Endothelial cell of umbilical vein (primary cell): ENCODE results near the gene TTF2. TPM values are rescaled to one million over a fixed set of nuclear protein-coding genes. Genes with fewer than 3 reads are reported as not detected.

Experiments used
- BruUV-seq: library from RNA; stranded (reverse); fragments of 400-500 nt; replicated peaks from 2 replicates; lab custom pipeline; 2021; lab: Mats Ljungman, UMichigan
- CTCF ChIA-PET: fragments of 300-600, 350-600 bp; sonication (Branson Sonifier 250); formaldehyde crosslinking; loops from one replicate; lab custom pipeline; 2021; ENCODE audit warnings: antibody characterized with exemption, inconsistent platforms; lab: Charles Lee
- POLR2A ChIA-PET: fragments of 300-600, 350-600 bp; sonication (Branson Sonifier 250); formaldehyde crosslinking; loops from one replicate; lab custom pipeline; 2021; ENCODE audit warnings: antibody characterized with exemption, inconsistent platforms; lab: Charles Lee
- DNase-seq: peaks from one replicate; pipeline ENCODE4 v3.0.0-alpha.2; 2011; ENCODE audit warnings: low read depth, low spot score
- FAIRE-seq: peaks from 2 replicates; lab custom pipeline; 2011; peaks lifted over from hg19 to GRCh38; lab: Jason Lieb, UNC
- H2AFZ ChIP-seq: 2 replicates; pipeline ENCODE4 v1.6.0; 2012; ENCODE audit warnings: low read depth, low read length, control low read depth, inconsistent platforms
- H3K27ac ChIP-seq: 2 replicates; pipeline ENCODE4 v1.5.1; 2011; ENCODE audit warnings: low read depth, mild to moderate bottlenecking, control low read depth, low read length, moderate library complexity; ENCODE audit not compliant: insufficient read depth
- H3K27me3 ChIP-seq, 2 experiments: 2 replicates each; pipeline versions ENCODE4 v1.6.0 to v1.6.1; 2011; ENCODE audit warnings: low read length in 2 of 2, mixed read lengths in 1 of 2; ENCODE audit not compliant: control insufficient read depth in 2 of 2, insufficient read depth in 2 of 2
- H3K36me3 ChIP-seq, 2 experiments: 2 replicates in 1 of 2; 3 replicates in 1 of 2; pipeline ENCODE4 v1.5.1; 2011; ENCODE audit warnings: low read length in 2 of 2, mild to moderate bottlenecking in 1 of 2, moderate library complexity in 1 of 2; ENCODE audit not compliant: control insufficient read depth in 2 of 2, insufficient read depth in 2 of 2; ENCODE audit errors: extremely low read depth in 1 of 2
- H3K4me1 ChIP-seq: 3 replicates; pipeline ENCODE4 v1.5.1; 2011; ENCODE audit warnings: mild to moderate bottlenecking, low read length; ENCODE audit not compliant: control insufficient read depth, insufficient read depth; ENCODE audit errors: extremely low read depth
- H3K4me2 ChIP-seq: 2 replicates; pipeline ENCODE4 v1.6.1; 2011; ENCODE audit warnings: low read length, control low read depth, mixed read lengths; ENCODE audit not compliant: insufficient read depth
- H3K4me3 ChIP-seq, 3 experiments: fragments of 200-600 bp in 1 of 3; sonication (generic), shearing (Covaris generic) in 1 of 3; replicated peaks in 1 of 3; 2 replicates each; pipeline ENCODE4 v1.5.1; 2011 to 2016; ENCODE audit warnings: control low read depth in 3 of 3, low read length in 3 of 3, mild to moderate bottlenecking in 2 of 3, inconsistent platforms in 1 of 3, low read depth in 1 of 3, moderate library complexity in 1 of 3; ENCODE audit not compliant: insufficient read depth in 1 of 3
- H3K79me2 ChIP-seq: 2 replicates; pipeline ENCODE4 v1.6.0; 2012; ENCODE audit warnings: low read length, inconsistent platforms; ENCODE audit not compliant: control insufficient read depth, insufficient read depth
- H3K9ac ChIP-seq: replicated peaks from 2 replicates; pipeline ENCODE3; 2011; ENCODE audit warnings: low read length, control low read depth; ENCODE audit not compliant: insufficient read depth; ENCODE audit errors: extremely low read depth
- H3K9me1 ChIP-seq: replicated peaks from 3 replicates; pipeline ENCODE4 v1.6.0; 2011; ENCODE audit warnings: mild to moderate bottlenecking, low read length; ENCODE audit not compliant: control insufficient read depth, insufficient read depth; ENCODE audit errors: extremely low read depth
- H3K9me3 ChIP-seq: replicated peaks from 2 replicates; pipeline ENCODE4 v1.5.1; 2012; ENCODE audit warnings: low read length, inconsistent platforms; ENCODE audit not compliant: control insufficient read depth, insufficient read depth
- H4K20me1 ChIP-seq: replicated peaks from 2 replicates; pipeline ENCODE3; 2011; ENCODE audit warnings: mild to moderate bottlenecking, low read length; ENCODE audit not compliant: control insufficient read depth, insufficient read depth; ENCODE audit errors: extremely low read depth
- EZH2 ChIP-seq: IDR thresholded peaks from 2 replicates; pipeline ENCODE4 v1.6.1; 2012; ENCODE audit warnings: borderline replicate concordance, low read depth, mild to moderate bottlenecking, moderate library complexity, low read length, inconsistent platforms; ENCODE audit not compliant: severe bottlenecking
- FOS ChIP-seq: IDR thresholded peaks from 2 replicates; pipeline ENCODE4 v1.6.1; 2011; ENCODE audit warnings: mild to moderate bottlenecking, low read length, moderate library complexity, borderline replicate concordance; ENCODE audit not compliant: insufficient read depth
- GATA2 ChIP-seq: IDR thresholded peaks from 2 replicates; pipeline ENCODE4 v1.7.0; 2011; ENCODE audit warnings: low read depth, mild to moderate bottlenecking, moderate library complexity, mixed read lengths, low read length; ENCODE audit not compliant: insufficient read length, insufficient read depth
- JUN ChIP-seq: IDR thresholded peaks from 2 replicates; pipeline ENCODE4 v1.6.1; 2011; ENCODE audit warnings: borderline replicate concordance, low read depth; ENCODE audit not compliant: insufficient read length, insufficient read depth
- MAX ChIP-seq: IDR thresholded peaks from 2 replicates; pipeline ENCODE4 v1.6.1; 2011; ENCODE audit not compliant: insufficient read depth, insufficient read length
- MYC ChIP-seq: IDR thresholded peaks from one replicate; pipeline ENCODE4 v1.6.1; 2011; ENCODE audit warnings: mild to moderate bottlenecking, low read depth, low read length
- POLR2A ChIP-seq: IDR thresholded peaks from 2 replicates; pipeline ENCODE4 v1.6.1; 2012; ENCODE audit warnings: low read depth, mild to moderate bottlenecking, control low read depth, low read length
- POLR2AphosphoS5 ChIP-seq: IDR thresholded peaks from 2 replicates; pipeline ENCODE4 v1.6.1; 2012; ENCODE audit warnings: low read depth, mild to moderate bottlenecking, control low read depth, low read length, moderate library complexity; ENCODE audit not compliant: insufficient read depth
- dilution Hi-C: fragments of 300-500 bp; cut with MboI; formaldehyde crosslinking; loops from one replicate; pipeline ENCODE4 v1.15.0; 2019; ENCODE audit warnings: low sequenced_read_pairs; ENCODE audit not compliant: extremely low pct_ligation_motif_present
- intact Hi-C: fragments of 100-400 bp; cut with micrococcal nuclease; formaldehyde crosslinking; loops from one replicate; pipeline ENCODE4 v1.10.0; 2022
- polyA plus RNA-seq, 4 experiments: library from polyadenylated mRNA; depleted of rRNA in 3 of 4; stranded (reverse) in 3 of 4; unstranded in 1 of 4; fragments of >200 nt; gene quantifications; 2 replicates each; pipeline versions ENCODE4 v1.2.1 to v1.2.3, GENCODE V29; 2011 to 2012; ENCODE audit warnings: missing spikeins in 1 of 4
- total RNA-seq: library from RNA; stranded (reverse); gene quantifications from 2 replicates; pipeline ENCODE4 v1.2.3, GENCODE V29; 2021
- TF ChIP-seq, protein P1 (sequence below), 2 donors: IDR thresholded peaks; 1 replicate in 1 of 2; 2 replicates in 1 of 2; pipeline ENCODE4 v1.5.1; 2011; ENCODE audit warnings: low read length in 2 of 2, mild to moderate bottlenecking in 2 of 2, moderate library complexity in 2 of 2, control low read depth in 1 of 2, inconsistent platforms in 1 of 2, low read depth in 1 of 2; ENCODE audit not compliant: insufficient read depth in 1 of 2; ENCODE audit errors: extremely low read depth in 1 of 2

The TTF2 gene
- total and polyA plus RNA-seq, 2 donors (not counting 3 experiments of a cell fraction or from before 2014, with no cell fraction given) = 8.8 to 44.4 TPM

DNA sequence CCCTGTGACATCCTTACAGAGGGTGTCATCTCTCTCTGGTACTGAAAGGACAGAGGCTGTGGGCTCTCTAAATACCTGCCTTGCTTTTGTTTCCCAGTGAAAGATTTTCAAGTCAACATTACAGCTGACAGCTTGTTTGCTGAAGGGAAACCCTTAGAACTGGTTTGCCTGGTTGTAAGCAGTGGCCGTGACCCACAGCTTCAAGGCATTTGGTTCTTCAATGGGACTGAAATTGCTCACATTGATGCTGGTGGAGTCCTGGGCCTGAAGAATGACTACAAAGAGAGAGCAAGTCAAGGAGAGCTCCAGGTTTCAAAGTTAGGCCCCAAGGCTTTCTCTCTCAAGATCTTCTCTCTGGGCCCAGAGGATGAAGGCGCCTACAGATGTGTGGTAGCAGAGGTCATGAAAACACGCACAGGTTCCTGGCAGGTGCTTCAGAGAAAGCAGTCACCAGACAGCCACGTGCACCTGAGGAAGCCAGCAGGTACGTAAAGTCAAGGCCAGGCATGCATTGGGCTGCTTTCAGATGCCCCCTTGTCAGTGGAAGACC lies 46.7 kb upstream of the TTF2 start:
- TF ChIP-seq EZH2 (no peak), MYC (no peak), MAX (no peak), GATA2 (no peak), POLR2A (no peak), JUN (no peak), POLR2AphosphoS5 (no peak), FOS (no peak)
- TF ChIP-seq, protein P1, sequence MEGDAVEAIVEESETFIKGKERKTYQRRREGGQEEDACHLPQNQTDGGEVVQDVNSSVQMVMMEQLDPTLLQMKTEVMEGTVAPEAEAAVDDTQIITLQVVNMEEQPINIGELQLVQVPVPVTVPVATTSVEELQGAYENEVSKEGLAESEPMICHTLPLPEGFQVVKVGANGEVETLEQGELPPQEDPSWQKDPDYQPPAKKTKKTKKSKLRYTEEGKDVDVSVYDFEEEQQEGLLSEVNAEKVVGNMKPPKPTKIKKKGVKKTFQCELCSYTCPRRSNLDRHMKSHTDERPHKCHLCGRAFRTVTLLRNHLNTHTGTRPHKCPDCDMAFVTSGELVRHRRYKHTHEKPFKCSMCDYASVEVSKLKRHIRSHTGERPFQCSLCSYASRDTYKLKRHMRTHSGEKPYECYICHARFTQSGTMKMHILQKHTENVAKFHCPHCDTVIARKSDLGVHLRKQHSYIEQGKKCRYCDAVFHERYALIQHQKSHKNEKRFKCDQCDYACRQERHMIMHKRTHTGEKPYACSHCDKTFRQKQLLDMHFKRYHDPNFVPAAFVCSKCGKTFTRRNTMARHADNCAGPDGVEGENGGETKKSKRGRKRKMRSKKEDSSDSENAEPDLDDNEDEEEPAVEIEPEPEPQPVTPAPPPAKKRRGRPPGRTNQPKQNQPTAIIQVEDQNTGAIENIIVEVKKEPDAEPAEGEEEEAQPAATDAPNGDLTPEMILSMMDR (IDR thresholded peaks at IDR 0.05; ENCODE audit: extremely low read depth in 1 of 2, insufficient read depth in 1 of 2, low read depth in 1 of 2, low read length in 2 of 2) = no peak
- intact Hi-C loops (no loop called here), dilution Hi-C loops (no loop called here)
- Histone ChIP-seq H3K9me1 (no peaks in the 10 kb centered on the region), H3K27ac (no peak overlapping the region), H2AFZ (no peak overlapping the region), H3K9me3 (no peaks in the 10 kb centered on the region), H3K4me1 (no peaks in the 10 kb centered on the region), H3K79me2 (no peaks in the 10 kb centered on the region), H3K4me3 (no peak overlapping the region), H3K36me3 (no peaks in the 10 kb centered on the region), H3K27me3 (no peaks in the 10 kb centered on the region), H3K9ac (no peak overlapping the region), H3K4me2 (no peak overlapping the region), H4K20me1 (no peaks in the 10 kb centered on the region)
- no TSS peak for BruUV-seq
- DNase-seq (no peak), FAIRE-seq (no peak)
- CTCF ChIA-PET = no interaction called here
- POLR2A ChIA-PET = no interaction called here
